ENCODE results near the gene HIPK2. TPM values are rescaled to one million over a fixed set of nuclear protein-coding genes. Genes with fewer than 3 reads are reported as not detected.
"Not testable (repeated sequence)": the region's sequence is repeated elsewhere in the genome, so short reads cannot be mapped to it uniquely, and the experiment has no call there.

HIPK2 gene
- total RNA-seq, 1 donor from 2014 or later, result 45.1 TPM

- no peak for TF ChIP-seq CTCF (conservative IDR thresholded peaks at IDR 0.05; ENCODE audit: low read depth, low read length)
- no peak overlapping the region for H3K4me3 ChIP-seq (ENCODE audit: low read depth, low read length)
- no peak for DNase-seq (ENCODE audit: low read depth)
Observed at GRCh38 chr7:139676390-139676789, 101.4 kb downstream of the HIPK2 start.

GRCh38 chr7:139675127-139676125 lies 102.4 kb downstream of the HIPK2 start:
- no peak overlapping the region for H3K4me3 ChIP-seq (ENCODE audit: low read depth, low read length)
- no peak for DNase-seq (ENCODE audit: low read depth)
- TF ChIP-seq CTCF (conservative IDR thresholded peaks at IDR 0.05; ENCODE audit: low read depth, low read length), result no peak

GRCh38 chr7:139674752-139675126 lies 103.1 kb downstream of the HIPK2 start:
- H3K4me3 ChIP-seq (ENCODE audit: low read depth, low read length), result no peak overlapping the region
- TF ChIP-seq CTCF (conservative IDR thresholded peaks at IDR 0.05; ENCODE audit: low read depth, low read length), result no peak
- no peak for DNase-seq (ENCODE audit: low read depth)

GRCh38 chr7:139674341-139674740 lies 103.5 kb downstream of the HIPK2 start:
- DNase-seq (ENCODE audit: low read depth), result no peak
- no peak for TF ChIP-seq CTCF (conservative IDR thresholded peaks at IDR 0.05; ENCODE audit: low read depth, low read length)
- H3K4me3 ChIP-seq (ENCODE audit: low read depth, low read length), result no peak overlapping the region

GRCh38 chr7:139673762-139674161 lies 104.0 kb downstream of the HIPK2 start:
- no peak for TF ChIP-seq CTCF (conservative IDR thresholded peaks at IDR 0.05; ENCODE audit: low read depth, low read length)
- no peak overlapping the region for H3K4me3 ChIP-seq (ENCODE audit: low read depth, low read length)
- DNase-seq (ENCODE audit: low read depth), result no peak

- no peak for DNase-seq (ENCODE audit: low read depth)
- TF ChIP-seq CTCF (conservative IDR thresholded peaks at IDR 0.05; ENCODE audit: low read depth, low read length), result no peak
- no peak overlapping the region for H3K4me3 ChIP-seq (ENCODE audit: low read depth, low read length)
Observed at GRCh38 chr7:139673230-139673629, 104.6 kb downstream of the HIPK2 start.

GRCh38 chr7:139671967-139672366 lies 105.8 kb downstream of the HIPK2 start:
- TF ChIP-seq CTCF (conservative IDR thresholded peaks at IDR 0.05; ENCODE audit: low read depth, low read length), result no peak
- DNase-seq (ENCODE audit: low read depth), result no peak
- no peak overlapping the region for H3K4me3 ChIP-seq (ENCODE audit: low read depth, low read length)

GRCh38 chr7:139670662-139671061 lies 107.1 kb downstream of the HIPK2 start:
- DNase-seq (ENCODE audit: low read depth); H3K4me3 ChIP-seq (ENCODE audit: low read depth, low read length): not testable (repeated sequence)

Data from epithelial cell of proximal tubule (primary cell).